Measurements from ENCODE around the gene SPEM2. TPM values are rescaled to one million over a fixed set of nuclear protein-coding genes. Genes with fewer than 3 reads are reported as not detected.

SPEM2 gene
- total RNA-seq, 1 donor from 2014 or later: not detected

DNA sequence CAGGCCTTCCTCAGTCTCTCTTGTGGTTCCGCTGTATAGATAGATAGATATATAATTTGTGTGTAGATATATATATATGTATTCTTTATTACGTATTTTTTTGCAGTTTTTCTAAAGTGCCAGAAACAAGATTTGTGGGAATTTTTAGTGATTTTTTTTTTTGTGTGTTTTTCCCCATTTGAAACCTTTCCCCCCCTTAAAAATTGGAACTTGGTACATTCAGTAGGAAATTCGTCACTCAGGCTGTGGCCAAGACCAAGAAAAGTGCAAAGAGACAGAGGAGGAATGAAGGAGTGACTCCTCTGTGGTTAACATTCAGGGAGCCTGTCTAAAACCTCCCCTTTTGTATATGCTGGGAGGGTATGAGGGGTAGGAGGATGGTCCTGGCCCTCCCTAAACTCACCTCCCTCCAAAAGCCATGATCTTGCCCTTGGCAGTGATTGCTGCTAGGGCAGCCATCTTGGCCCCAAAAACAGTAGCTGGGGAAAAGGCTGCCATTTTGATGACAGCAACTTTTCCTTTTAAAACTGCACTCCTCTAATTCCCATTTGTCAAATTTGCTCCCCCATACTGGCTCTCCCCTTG is 34.6 kb downstream of the SPEM2 start:
- TF ChIP-seq, protein P1, sequence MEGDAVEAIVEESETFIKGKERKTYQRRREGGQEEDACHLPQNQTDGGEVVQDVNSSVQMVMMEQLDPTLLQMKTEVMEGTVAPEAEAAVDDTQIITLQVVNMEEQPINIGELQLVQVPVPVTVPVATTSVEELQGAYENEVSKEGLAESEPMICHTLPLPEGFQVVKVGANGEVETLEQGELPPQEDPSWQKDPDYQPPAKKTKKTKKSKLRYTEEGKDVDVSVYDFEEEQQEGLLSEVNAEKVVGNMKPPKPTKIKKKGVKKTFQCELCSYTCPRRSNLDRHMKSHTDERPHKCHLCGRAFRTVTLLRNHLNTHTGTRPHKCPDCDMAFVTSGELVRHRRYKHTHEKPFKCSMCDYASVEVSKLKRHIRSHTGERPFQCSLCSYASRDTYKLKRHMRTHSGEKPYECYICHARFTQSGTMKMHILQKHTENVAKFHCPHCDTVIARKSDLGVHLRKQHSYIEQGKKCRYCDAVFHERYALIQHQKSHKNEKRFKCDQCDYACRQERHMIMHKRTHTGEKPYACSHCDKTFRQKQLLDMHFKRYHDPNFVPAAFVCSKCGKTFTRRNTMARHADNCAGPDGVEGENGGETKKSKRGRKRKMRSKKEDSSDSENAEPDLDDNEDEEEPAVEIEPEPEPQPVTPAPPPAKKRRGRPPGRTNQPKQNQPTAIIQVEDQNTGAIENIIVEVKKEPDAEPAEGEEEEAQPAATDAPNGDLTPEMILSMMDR (conservative IDR thresholded peaks at IDR 0.05): no peak
- H3K4me3 Mint-ChIP-seq: peak overlapping the region; percentile 30
- peak overlapping the region; percentile 82 for H3K27ac Mint-ChIP-seq

DNA sequence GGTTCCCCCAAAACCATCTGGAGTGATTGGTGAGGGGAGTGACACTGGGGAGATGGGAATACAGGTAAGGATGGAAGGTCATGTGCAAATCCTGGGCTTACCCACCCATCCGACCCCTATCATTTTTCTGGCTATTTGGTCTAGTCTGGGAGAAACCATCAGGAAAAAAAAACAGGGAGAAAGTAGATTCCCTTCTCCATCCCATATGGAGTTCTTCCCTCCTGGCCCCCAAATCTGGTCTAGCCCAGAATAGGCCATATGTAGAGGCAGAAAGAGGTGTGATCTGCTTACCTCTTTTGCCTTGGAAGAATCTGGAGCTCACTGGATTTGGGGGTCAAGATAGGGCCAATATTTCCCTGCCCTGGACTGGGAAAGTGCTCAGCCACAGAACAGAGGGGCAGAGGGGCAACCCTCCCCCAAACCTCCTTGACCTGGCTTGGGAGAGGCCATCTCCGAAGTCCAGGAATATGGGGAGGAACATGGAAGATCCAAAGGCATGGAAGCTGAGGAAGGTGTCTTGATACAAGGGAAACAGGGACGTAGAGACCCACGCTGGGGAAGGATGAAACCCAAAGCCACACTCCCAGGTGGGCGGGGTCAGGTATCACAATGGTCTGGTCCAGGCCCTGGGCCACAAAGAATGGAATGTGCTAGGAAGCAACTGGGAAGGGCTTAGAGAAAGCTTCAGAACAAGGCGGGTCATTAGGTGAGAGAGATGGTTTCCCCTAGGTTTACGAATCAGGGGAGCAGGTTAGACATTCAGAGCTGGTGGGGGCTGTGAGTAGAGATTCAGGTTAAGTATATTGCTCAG is 35.6 kb downstream of the SPEM2 start:
- Mint-ChIP-seq H3K27me3 (no peaks in the 10 kb centered on the region), H3K36me3 (peaks cover 3% of the 10 kb centered on the region), H3K4me1 (ENCODE audit: unreplicated experiment) (peaks cover 5% of the 10 kb centered on the region), H3K9me3 (no peaks in the 10 kb centered on the region), H3K4me3 (no peak overlapping the region), H3K27ac (peak overlapping the region; percentile 62)
- DNase-seq (ENCODE audit: extremely low spot score, unreplicated experiment): no peak
- TF ChIP-seq, protein P1 (conservative IDR thresholded peaks at IDR 0.05): no peak

More for the DNA sequence above, 34.6 kb downstream of the SPEM2 start:
- Mint-ChIP-seq H3K36me3 (peaks cover 8% of the 10 kb centered on the region), H3K27me3 (no peaks in the 10 kb centered on the region), H3K9me3 (no peaks in the 10 kb centered on the region), H3K4me1 (ENCODE audit: unreplicated experiment) (peaks cover 11% of the 10 kb centered on the region)
- DNase-seq (ENCODE audit: extremely low spot score, unreplicated experiment): no peak

DNA sequence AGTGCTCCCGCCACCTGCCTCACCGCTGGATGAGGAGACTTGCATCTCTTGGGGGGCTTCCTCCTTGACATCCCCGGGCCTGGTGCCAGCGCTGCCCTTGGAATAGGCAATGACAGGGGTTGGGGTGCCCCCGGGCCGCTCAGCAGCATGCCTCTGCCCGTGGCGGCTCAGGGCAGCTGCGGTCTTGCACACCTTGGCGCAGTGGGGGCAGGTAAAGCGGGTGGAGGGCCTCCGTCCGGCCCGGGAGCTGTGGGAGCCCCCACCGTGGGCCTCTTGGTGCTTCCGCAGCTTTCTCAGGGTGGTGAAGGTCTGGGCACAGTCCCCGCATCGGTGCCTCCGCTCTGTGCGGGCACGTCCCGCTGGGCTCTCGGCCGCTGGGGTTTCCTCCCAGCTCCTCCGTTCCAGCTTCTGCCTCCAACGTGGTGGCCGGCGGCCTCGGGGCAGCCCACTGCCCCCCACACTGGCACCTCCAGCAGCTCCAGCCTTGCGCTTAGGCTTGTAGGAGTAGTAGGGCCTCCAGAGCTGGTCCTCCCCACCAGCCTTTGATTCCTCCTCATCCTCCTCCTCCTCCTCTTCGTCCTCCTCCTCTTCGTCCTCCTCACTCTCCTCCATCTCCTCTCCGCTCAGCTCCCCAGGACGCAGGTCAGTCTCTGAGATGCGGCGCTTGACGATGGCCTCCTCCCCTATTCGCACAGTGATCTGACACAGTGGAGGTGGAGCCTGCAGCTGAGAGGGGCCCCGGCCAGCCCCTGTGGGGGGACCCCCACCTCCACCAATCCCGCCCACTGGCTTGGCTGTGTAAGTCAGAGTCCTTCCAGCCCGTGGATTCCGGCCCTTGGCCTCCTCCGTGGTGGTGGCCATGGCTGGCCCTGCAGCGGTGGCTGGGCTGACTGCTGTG is 37.3 kb downstream of the SPEM2 start:
- H3K27ac Mint-ChIP-seq: no peak overlapping the region
- TF ChIP-seq, protein P1 (conservative IDR thresholded peaks at IDR 0.05): no peak
- peaks cover 5% of the 10 kb centered on the region for H3K4me1 Mint-ChIP-seq (ENCODE audit: unreplicated experiment)
- peaks cover 3% of the 10 kb centered on the region for H3K36me3 Mint-ChIP-seq
- H3K4me3 Mint-ChIP-seq: no peak overlapping the region
- H3K27me3 Mint-ChIP-seq: no peaks in the 10 kb centered on the region
- DNase-seq (ENCODE audit: extremely low spot score, unreplicated experiment): no peak
- no peaks in the 10 kb centered on the region for H3K9me3 Mint-ChIP-seq

DNA sequence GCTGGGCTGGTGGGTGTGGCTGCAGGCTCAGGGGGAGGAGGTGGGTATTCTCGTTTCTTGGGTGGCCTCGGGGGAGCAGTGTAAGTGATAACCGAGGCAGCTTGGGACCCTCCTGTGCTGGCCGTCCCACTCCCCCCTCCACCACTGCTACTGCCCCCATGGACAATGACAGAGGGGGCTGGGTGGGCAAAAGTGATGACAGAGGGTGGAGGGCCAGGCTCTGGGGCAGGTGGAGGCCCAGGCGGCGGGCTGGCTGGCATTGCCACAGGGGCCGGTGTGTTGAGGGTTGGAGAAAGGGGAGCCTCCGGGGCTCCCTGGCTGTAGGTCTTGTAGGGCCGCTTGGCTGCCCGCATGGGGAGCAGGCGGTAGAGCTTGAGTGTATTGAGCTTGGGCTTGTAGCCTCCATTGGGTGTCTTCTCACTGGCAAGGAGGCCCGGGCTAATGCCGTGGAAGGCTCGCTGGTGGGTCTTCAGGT is 38.0 kb downstream of the SPEM2 start:
- DNase-seq (ENCODE audit: extremely low spot score, unreplicated experiment): no peak
- no peak overlapping the region for H3K27ac Mint-ChIP-seq
- no peaks in the 10 kb centered on the region for H3K9me3 Mint-ChIP-seq
- H3K36me3 Mint-ChIP-seq: peaks cover 3% of the 10 kb centered on the region
- peaks cover 5% of the 10 kb centered on the region for H3K4me1 Mint-ChIP-seq (ENCODE audit: unreplicated experiment)
- no peaks in the 10 kb centered on the region for H3K27me3 Mint-ChIP-seq
- no peak overlapping the region for H3K4me3 Mint-ChIP-seq
- TF ChIP-seq, protein P1 (conservative IDR thresholded peaks at IDR 0.05): no peak

DNA sequence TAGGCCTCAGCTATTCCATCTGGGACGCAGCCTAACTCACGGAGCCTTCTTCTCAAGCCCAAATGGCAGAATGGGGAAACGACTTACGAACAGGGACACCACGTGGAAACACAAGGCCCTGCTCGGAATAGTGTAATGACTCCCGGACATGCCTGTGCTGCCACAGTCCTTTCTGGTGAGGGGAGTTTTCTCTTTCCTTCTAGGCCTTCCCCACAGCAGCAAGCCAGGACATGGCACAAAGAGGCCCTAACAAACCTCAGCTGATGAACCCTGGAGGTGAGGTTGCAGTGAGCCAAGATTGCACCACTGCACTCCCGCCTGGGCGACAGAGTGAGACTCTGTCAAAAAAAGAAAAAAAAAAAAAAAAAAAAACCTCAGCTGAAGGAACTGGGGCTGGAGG is 38.7 kb downstream of the SPEM2 start:
- Mint-ChIP-seq H3K27ac (no peak overlapping the region), H3K36me3 (peaks cover 3% of the 10 kb centered on the region), H3K27me3 (no peaks in the 10 kb centered on the region), H3K4me3 (no peak overlapping the region), H3K9me3 (no peaks in the 10 kb centered on the region), H3K4me1 (ENCODE audit: unreplicated experiment) (peaks cover 5% of the 10 kb centered on the region)
- DNase-seq (ENCODE audit: extremely low spot score, unreplicated experiment): no peak
- TF ChIP-seq, protein P1 (conservative IDR thresholded peaks at IDR 0.05): no peak

Measured in type B pancreatic cell (in vitro differentiated cells).